Colonic mucosa (tissue), 4 donors: ENCODE measurements around the gene FADS2. TPM values are rescaled to one million over a fixed set of nuclear protein-coding genes. Genes with fewer than 3 reads are reported as not detected.

Experiments
- DNase-seq: peaks from one replicate; pipeline ENCODE4 v3.0.0-alpha.2; 2020
- H3K27ac ChIP-seq: fragments of 200-600 bp; one replicate; pipeline ENCODE4 v1.8.0; 2021
- H3K27me3 ChIP-seq: fragments of 200-600 bp; one replicate; pipeline ENCODE4 v1.8.0; 2021
- H3K36me3 ChIP-seq: fragments of 200-600 bp; one replicate; pipeline ENCODE4 v1.8.0; 2021
- H3K4me1 ChIP-seq: fragments of 200-600 bp; one replicate; pipeline ENCODE4 v1.8.0; 2021; ENCODE audit warnings: mild to moderate bottlenecking
- H3K4me3 ChIP-seq: fragments of 200-600 bp; one replicate; pipeline ENCODE4 v1.8.0; 2021
- H3K9ac ChIP-seq, 2 donors: one replicate each; pipeline ENCODE4 v1.7.0; 2013; ENCODE audit warnings: control low read depth in 2 of 2, low read depth in 2 of 2, low read length in 2 of 2
- H3K9me3 ChIP-seq: fragments of 200-600 bp; one replicate; pipeline ENCODE4 v1.8.0; 2021
- CTCF ChIP-seq: fragments of 200-600 bp; IDR thresholded peaks from one replicate; pipeline ENCODE4 v1.8.0; 2022; ENCODE audit warnings: antibody characterized with exemption, mild to moderate bottlenecking
- intact Hi-C: fragments of 100-400 bp; cut with DNase I; formaldehyde crosslinking; loops from one replicate; pipeline ENCODE4 v1.14.1; 2022
- total RNA-seq, 2 donors: library from RNA; stranded (reverse); fragmentation: NEBNext Ultra II Directional in 1 of 2; extraction: Animal tissue kit (Norgen Biotek cat#: 25700) in 1 of 2; gene quantifications; one replicate each; pipeline ENCODE4 v1.2.1, GENCODE V29; 2021
- donor health status: healthy.
- donor health status: DM: no; HTN: no; CAD: no.
- donor health status: DM: no; HTN: no; CAD: no.

Gene FADS2
- total RNA-seq, 2 donors from 2014 or later, result 13.9 to 38.6 TPM

DNA sequence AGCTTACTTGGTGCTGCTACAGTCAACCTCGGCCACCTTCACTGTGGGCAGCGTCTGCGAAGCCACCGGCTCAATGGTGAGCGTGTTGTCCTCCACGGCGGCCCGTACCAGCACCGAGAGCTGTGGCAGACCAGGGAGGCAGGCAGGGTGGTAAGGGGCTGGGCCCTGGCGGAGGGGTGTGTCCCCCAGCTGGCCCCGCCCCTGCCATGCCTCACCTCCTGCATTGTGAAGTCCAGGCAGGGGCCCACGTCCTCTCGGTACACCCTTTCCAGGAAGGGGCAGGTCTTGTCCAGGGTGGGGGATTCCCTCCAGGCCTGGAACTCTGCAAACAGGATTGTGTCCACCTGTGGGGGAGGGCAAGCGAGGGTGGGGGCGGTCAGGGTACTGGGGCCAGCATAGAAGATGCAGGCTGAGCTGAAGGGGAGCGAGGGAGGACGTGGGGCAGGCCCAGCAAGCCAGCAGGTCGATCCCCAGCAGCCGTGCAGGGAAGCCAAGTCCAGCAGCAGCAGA, 76.5 kb downstream of the FADS2 start:
- intact Hi-C loops, result no loop called here
- no peaks in the 10 kb centered on the region for H3K36me3 ChIP-seq
- no peak overlapping the region for H3K4me3 ChIP-seq

DNA sequence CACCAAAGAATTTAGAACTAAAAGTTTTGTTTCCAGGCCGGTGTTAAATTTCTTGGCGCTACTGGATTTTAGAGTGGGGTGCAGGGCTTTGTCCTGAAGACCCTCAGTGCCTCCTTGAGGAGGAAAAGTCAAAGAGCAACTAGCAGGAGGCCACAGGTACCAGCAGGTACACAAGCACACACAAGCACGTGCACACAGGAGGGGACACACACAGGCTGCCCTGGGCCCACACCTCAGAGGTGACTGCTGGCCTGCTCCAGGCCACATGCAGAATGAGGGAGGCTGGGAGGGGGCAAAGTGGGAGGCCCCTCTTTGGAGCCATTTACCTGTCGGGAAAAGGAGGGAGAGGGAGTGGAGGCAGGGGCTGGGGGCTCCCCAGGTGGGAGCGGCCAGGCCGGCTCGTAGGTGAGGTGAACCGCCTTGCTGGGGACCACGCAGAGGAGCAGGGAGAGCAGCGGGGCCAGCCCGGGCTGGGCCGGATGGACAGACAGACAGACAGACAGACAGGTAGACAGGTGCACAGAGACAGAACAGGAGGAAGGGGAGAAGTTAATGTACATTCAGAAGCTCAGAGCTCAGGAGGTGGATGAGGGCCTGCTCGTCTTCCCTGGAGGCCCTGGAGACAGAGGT, 77.1 kb downstream of the FADS2 start:
- Histone ChIP-seq H3K4me3 (no peak overlapping the region), H3K27ac (no peak overlapping the region), H3K9me3 (no peaks in the 10 kb centered on the region), H3K4me1 (no peaks in the 10 kb centered on the region), H3K9ac (no peak overlapping the region), H3K36me3 (no peaks in the 10 kb centered on the region), H3K27me3 (no peaks in the 10 kb centered on the region)
- DNase-seq, result no peak
- intact Hi-C loops, result no loop called here
- TF ChIP-seq CTCF, result no peak

More for the DNA sequence above, 76.5 kb downstream of the FADS2 start:
- Histone ChIP-seq H3K9ac (no peak overlapping the region), H3K27me3 (no peaks in the 10 kb centered on the region), H3K9me3 (no peaks in the 10 kb centered on the region), H3K4me1 (no peaks in the 10 kb centered on the region), H3K27ac (no peak overlapping the region)
- TF ChIP-seq CTCF, result no peak
- no peak for DNase-seq

DNA sequence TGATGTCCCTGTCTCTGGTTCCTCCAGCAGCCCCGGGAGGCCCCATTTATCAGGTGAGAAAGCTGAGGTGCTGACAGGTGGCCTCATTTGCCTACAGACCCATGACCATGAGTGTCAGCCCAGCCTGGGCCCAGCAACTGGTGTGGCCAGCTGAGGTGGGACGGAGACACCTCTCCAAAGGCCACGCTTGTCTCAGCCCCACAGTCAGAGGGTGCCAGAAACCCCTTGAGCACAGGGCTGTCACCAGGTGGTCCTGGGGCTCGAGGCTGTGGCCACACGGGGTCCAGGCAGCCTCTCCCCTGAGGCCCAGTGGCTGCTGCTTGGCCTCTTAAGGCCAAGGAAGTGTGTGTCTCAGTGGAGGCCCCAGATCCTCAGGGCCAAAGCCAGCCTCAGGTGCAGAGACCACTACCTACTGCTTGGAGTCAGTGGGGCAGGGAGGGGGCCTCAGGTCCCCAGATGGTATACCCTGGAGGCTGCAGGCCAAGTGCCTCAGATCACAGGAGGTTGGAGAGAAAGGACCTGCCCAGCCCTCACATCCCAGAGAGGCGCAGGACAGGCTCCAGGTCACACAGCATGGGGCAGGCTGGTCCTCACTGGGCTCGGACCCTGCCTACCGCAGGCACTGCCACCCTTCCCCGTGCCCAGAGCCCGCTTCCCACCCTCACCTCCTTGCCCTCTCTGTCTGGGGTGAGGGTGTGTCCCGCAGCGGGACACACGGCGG, 77.9 kb downstream of the FADS2 start:
- no peaks in the 10 kb centered on the region for H3K36me3 ChIP-seq

DNA sequence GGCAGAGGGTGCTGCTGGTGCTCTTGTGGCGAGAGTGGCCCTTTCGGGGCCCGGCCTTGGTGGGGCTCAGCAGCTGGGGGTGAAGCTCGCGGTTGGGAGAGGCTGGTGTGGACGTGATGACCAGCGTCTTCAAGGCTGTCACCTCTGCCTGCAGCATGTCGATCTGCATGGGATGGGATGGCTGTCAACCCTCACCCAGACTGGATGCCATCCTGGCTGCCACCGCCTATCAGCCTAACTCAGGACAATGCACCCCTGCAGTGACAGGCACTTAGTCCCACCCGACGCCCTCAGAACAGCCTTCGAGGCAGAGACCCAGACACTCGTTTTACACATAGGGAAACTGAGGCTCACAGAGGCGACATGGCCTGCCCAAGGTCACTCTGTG, 78.4 kb downstream of the FADS2 start:
- intact Hi-C loops, result no loop called here
- no peak for DNase-seq

More for the DNA sequence above, 77.9 kb downstream of the FADS2 start:
- H3K4me3 ChIP-seq, result no peak overlapping the region
- no peaks in the 10 kb centered on the region for H3K4me1 ChIP-seq
- no peaks in the 10 kb centered on the region for H3K9me3 ChIP-seq
- H3K27ac ChIP-seq, result no peak overlapping the region
- H3K27me3 ChIP-seq, result no peaks in the 10 kb centered on the region
- no peak overlapping the region for H3K9ac ChIP-seq
- no peak for DNase-seq
- TF ChIP-seq CTCF, result no peak
- intact Hi-C loops, result no loop called here

GRCh38 chr11:61907282-61907681, 79.2 kb downstream of the FADS2 start:
- no peak for TF ChIP-seq CTCF
- Histone ChIP-seq H3K4me1 (no peaks in the 10 kb centered on the region), H3K27ac (no peak overlapping the region), H3K9ac (no peak overlapping the region), H3K36me3 (no peaks in the 10 kb centered on the region), H3K4me3 (no peak overlapping the region), H3K27me3 (no peaks in the 10 kb centered on the region), H3K9me3 (no peaks in the 10 kb centered on the region)
- DNase-seq, result no peak
- intact Hi-C loops, result no loop called here

More for the DNA sequence above, 78.4 kb downstream of the FADS2 start:
- Histone ChIP-seq H3K36me3 (no peaks in the 10 kb centered on the region), H3K27me3 (no peaks in the 10 kb centered on the region), H3K4me3 (no peak overlapping the region), H3K9me3 (no peaks in the 10 kb centered on the region), H3K27ac (no peak overlapping the region), H3K9ac (no peak overlapping the region), H3K4me1 (no peaks in the 10 kb centered on the region)
- TF ChIP-seq CTCF, result no peak
